ENCODE measurements around the gene CCDC61. TPM values are rescaled to one million over a fixed set of nuclear protein-coding genes. Genes with fewer than 3 reads are reported as not detected.

CCDC61 gene
- total and polyA plus RNA-seq, 12 donors, result 6.6 to 11.6 (median 8.3) TPM

DNA sequence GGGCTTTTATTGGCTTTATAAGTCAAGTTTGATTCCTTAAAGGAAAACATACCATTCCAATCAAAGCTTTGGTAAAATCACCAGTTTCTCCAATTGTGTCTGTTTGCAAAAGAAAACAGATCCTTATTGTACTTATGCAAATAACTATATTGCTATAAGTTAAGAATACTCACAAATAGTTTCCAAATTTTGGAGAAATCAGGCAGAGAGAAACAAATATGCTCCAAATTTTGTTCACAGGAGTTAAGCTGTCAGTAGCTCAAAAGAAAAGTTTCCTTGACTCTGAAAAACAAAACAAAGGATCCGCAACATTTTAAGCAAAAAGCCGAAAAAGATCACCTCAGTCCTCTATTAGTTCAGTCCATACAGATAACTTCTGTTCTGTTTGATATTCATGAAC, 64.7 kb downstream of the CCDC61 start:
- WGBS, 2 donors, result 79 to 89% methylated on average over 2 of the region's 2 CpGs
- intact Hi-C loops (cut with DNase I), result no loop called here

DNA sequence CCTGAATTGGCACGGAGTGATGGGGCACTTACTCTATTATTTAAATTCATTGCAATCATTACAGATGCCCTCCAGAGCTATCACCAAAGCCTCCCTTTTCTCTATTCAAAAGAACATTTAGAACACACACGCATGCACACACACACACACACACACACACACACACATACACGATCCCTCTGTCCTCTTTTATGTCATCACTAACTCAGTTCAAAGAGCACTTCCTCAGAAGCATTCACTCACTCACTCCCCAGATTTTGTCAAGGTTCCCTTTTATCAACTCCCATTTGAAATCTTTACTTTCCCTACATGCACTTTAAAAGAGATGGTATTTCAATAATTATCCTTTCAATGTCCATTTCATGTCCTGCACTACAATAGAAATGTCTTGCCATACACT, 67.9 kb downstream of the CCDC61 start:
- Histone ChIP-seq H3K27me3 (peaks cover 0 to 84% (median 67%) of the 10 kb centered on the region in 7 donors), H3K36me3 (no peaks in the 10 kb centered on the region), H3K9me3 (peaks cover 0 to 17% (median 0%) of the 10 kb centered on the region in 11 donors), H3K4me1 (no peaks in the 10 kb centered on the region), H3K4me3 (no peak overlapping the region), H3K27ac (no peak overlapping the region)
- DNase-seq (no peak), ATAC-seq (no peak)
- TF ChIP-seq CTCF (IDR thresholded peaks at IDR 0.05), result no peak
- 72 to 75% methylated on average over 3 of the region's 3 CpGs for WGBS, 2 donors
- intact Hi-C loops (cut with DNase I), result no loop called here

More for the DNA sequence above, 64.7 kb downstream of the CCDC61 start:
- TF ChIP-seq CTCF (IDR thresholded peaks at IDR 0.05), result no peak
- H3K9me3 ChIP-seq, result peaks cover 0 to 17% (median 0%) of the 10 kb centered on the region in 11 donors
- peaks cover 0 to 81% (median 69%) of the 10 kb centered on the region in 7 donors for H3K27me3 ChIP-seq
- H3K36me3 ChIP-seq, result no peaks in the 10 kb centered on the region
- DNase-seq (no peak), ATAC-seq (no peak)
- H3K4me1 ChIP-seq, result no peaks in the 10 kb centered on the region
- H3K4me3 ChIP-seq, result no peak overlapping the region
- H3K27ac ChIP-seq, result no peak overlapping the region

DNA sequence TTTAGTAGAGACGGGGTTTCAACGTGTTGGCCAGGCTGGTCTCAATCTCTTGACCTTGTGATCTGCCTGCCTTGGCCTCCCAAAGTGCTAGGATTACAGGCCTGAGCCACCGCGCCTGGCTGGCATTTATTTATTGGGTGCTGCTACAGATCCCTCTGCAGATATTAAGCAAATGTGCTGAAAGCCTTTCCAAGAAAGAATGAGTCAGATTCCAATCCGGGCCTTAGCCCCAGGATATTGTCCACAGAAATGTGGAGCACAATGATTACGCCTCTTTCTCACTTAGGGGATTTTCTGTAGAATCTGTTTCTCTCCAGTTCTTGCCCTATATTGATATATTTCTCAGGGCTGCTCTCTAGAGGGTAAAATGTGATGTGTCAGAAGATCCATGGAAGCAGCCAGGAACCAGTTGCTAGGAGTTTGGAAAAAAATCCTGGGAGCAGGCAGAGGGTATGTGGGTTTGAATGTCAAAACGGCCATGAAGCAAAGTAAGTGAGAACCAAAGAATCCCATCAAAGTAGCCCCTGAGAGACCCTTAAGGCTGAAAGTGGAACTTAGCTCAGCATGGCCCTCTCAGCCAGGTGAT, 70.3 kb downstream of the CCDC61 start:
- intact Hi-C loops (cut with DNase I), result no loop called here
- no peak for DNase-seq
- Histone ChIP-seq H3K4me3 (no peak overlapping the region), H3K36me3 (no peaks in the 10 kb centered on the region), H3K9me3 (peaks cover 0 to 7% (median 0%) of the 10 kb centered on the region in 11 donors), H3K27ac (no peak overlapping the region), H3K27me3 (peaks cover 0 to 85% (median 69%) of the 10 kb centered on the region in 7 donors), H3K4me1 (no peaks in the 10 kb centered on the region)
- WGBS, 2 donors, result 66 to 70% methylated on average over 7 of the region's 7 CpGs
- no peak for TF ChIP-seq CTCF (IDR thresholded peaks at IDR 0.05)
- ATAC-seq, result no peak

- intact Hi-C loops (cut with DNase I), result no loop called here
- Histone ChIP-seq H3K4me1 (no peaks in the 10 kb centered on the region), H3K36me3 (no peaks in the 10 kb centered on the region), H3K27ac (no peak overlapping the region), H3K27me3 (peaks cover 0 to 94% (median 75%) of the 10 kb centered on the region in 7 donors), H3K4me3 (no peak overlapping the region), H3K9me3 (peaks cover 0 to 3% (median 0%) of the 10 kb centered on the region in 11 donors)
- no peak for DNase-seq
- 71 to 94% methylated on average over 1 of the region's 1 CpG for WGBS, 2 donors
- no peak for TF ChIP-seq CTCF (IDR thresholded peaks at IDR 0.05)
- no peak for ATAC-seq
These were observed 71.2 kb downstream of the CCDC61 start for GRCh38 chr19:46066471-46066870.

Measured in heart right ventricle (tissue), 16 donors.